ENCODE results near the gene GAS2. TPM values are rescaled to one million over a fixed set of nuclear protein-coding genes. Genes with fewer than 3 reads are reported as not detected.

The GAS2 gene
- total and polyA plus RNA-seq, 3 donors from 2014 or later: 5.5 to 25.2 (median 9.0) TPM

DNA sequence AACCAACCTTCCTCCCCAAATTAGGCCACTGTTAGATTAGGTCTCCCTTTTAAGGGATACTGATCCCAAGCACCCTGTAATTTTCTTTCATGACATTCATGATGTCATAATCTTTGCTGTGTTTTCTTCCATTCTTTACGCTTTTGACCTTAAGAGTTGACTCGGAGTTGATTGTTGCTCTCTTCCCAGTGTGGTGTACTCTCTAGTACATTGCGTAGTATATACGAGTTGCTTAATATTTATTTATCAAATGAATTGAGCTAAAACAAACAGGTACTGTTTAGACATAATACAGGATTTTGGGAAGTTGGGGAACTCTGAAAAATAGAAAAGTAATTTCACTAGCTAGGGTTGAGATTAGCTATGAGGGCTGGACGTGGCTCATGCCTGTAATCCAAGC, 113.4 kb downstream of the GAS2 start:
- no peak overlapping the region for H3K27ac ChIP-seq
- no peaks in the 10 kb centered on the region for H3K27me3 ChIP-seq
- intact Hi-C loops (cut with DNase I; ENCODE audit: low total_unique reads): no loop called here
- 89 to 93% methylated on average over 5 of the region's 5 CpGs for WGBS, 2 donors
- H3K4me3 ChIP-seq: no peak overlapping the region
- no peaks in the 10 kb centered on the region for H3K9me3 ChIP-seq
- DNase-seq: no peak
- H3K4me1 ChIP-seq: no peaks in the 10 kb centered on the region
- TF ChIP-seq POLR2A (IDR thresholded peaks at IDR 0.05) (no peak), CTCF (IDR thresholded peaks at IDR 0.05) (no peak)
- no peaks in the 10 kb centered on the region for H3K36me3 ChIP-seq (ENCODE audit: low read depth, missing control alignments)

GRCh38 chr11:22780952-22781593, 114.7 kb downstream of the GAS2 start:
- H3K36me3 ChIP-seq (ENCODE audit: low read depth, missing control alignments): no peaks in the 10 kb centered on the region
- intact Hi-C loops (cut with DNase I; ENCODE audit: low total_unique reads): no loop called here
- DNase-seq: no peak
- H3K27me3 ChIP-seq: no peaks in the 10 kb centered on the region
- no peak for TF ChIP-seq CTCF (IDR thresholded peaks at IDR 0.05)
- TF ChIP-seq POLR2A (IDR thresholded peaks at IDR 0.05): no peak
- 61 to 64% methylated on average over 3 of the region's 3 CpGs for WGBS, 2 donors
- H3K9me3 ChIP-seq: no peaks in the 10 kb centered on the region
- no peaks in the 10 kb centered on the region for H3K4me1 ChIP-seq
- no peak overlapping the region for H3K4me3 ChIP-seq
- no peak overlapping the region for H3K27ac ChIP-seq

- Histone ChIP-seq H3K27me3 (no peaks in the 10 kb centered on the region), H3K27ac (no peak overlapping the region), H3K9me3 (no peaks in the 10 kb centered on the region), H3K4me3 (no peak overlapping the region), H3K4me1 (no peaks in the 10 kb centered on the region), H3K36me3 (ENCODE audit: low read depth, missing control alignments) (no peaks in the 10 kb centered on the region)
- no peak for DNase-seq
- intact Hi-C loops (cut with DNase I; ENCODE audit: low total_unique reads): no loop called here
- TF ChIP-seq POLR2A (IDR thresholded peaks at IDR 0.05) (no peak), CTCF (IDR thresholded peaks at IDR 0.05) (no peak)
These were observed 118.8 kb downstream of the GAS2 start for GRCh38 chr11:22785251-22785650.

GRCh38 chr11:22786475-22786874, 120.1 kb downstream of the GAS2 start:
- 69 to 71% methylated on average over 3 of the region's 3 CpGs for WGBS, 2 donors
- H3K27ac ChIP-seq: no peak overlapping the region
- H3K27me3 ChIP-seq: no peaks in the 10 kb centered on the region
- H3K4me3 ChIP-seq: no peak overlapping the region
- intact Hi-C loops (cut with DNase I; ENCODE audit: low total_unique reads): no loop called here
- DNase-seq: no peak
- H3K36me3 ChIP-seq (ENCODE audit: low read depth, missing control alignments): no peaks in the 10 kb centered on the region
- no peaks in the 10 kb centered on the region for H3K9me3 ChIP-seq
- no peak for TF ChIP-seq POLR2A (IDR thresholded peaks at IDR 0.05)
- no peak for TF ChIP-seq CTCF (IDR thresholded peaks at IDR 0.05)
- H3K4me1 ChIP-seq: no peaks in the 10 kb centered on the region

DNA sequence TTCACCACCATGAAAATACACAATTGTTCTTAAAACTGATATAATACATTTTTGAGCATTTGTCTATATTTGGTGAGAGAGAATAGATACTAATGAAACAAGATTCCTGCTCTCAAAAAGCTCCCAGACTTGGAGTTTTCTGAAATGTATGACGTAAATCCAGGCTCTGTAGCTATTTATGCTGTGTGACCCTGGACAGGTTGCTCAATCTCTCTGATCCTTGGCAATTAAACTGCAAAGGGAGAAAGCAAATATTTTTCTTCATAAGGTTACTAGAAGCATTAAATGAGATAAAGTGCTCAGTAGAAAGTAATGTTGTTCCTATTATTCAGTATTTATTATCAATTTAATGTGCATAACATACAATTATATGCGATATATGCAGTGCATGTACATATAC, 120.6 kb downstream of the GAS2 start:
- 78 to 82% methylated on average over 2 of the region's 2 CpGs for WGBS, 2 donors
- DNase-seq: no peak
- Histone ChIP-seq H3K27ac (no peak overlapping the region), H3K27me3 (no peaks in the 10 kb centered on the region), H3K36me3 (ENCODE audit: low read depth, missing control alignments) (no peaks in the 10 kb centered on the region), H3K4me1 (peaks cover 3% of the 10 kb centered on the region), H3K4me3 (no peak overlapping the region), H3K9me3 (no peaks in the 10 kb centered on the region)
- intact Hi-C loops (cut with DNase I; ENCODE audit: low total_unique reads): no loop called here
- no peak for TF ChIP-seq CTCF (IDR thresholded peaks at IDR 0.05)

All from testis (tissue), 3 donors.